NT2/D1 (cell line): ENCODE results near the gene GLIS1.

Source experiments
- SUZ12 ChIP-seq: IDR thresholded peaks from 2 replicates; pipeline ENCODE4 v1.6.1; 2011; ENCODE audit not compliant: insufficient read length, insufficient read depth; ENCODE audit errors: extremely low read depth
- YY1 ChIP-seq: IDR thresholded peaks from 2 replicates; pipeline ENCODE4 v1.6.1; 2011; ENCODE audit not compliant: insufficient read length, insufficient read depth
- ZNF274 ChIP-seq: IDR thresholded peaks from 2 replicates; pipeline ENCODE4 v1.6.1; 2011; ENCODE audit warnings: mild to moderate bottlenecking, low read depth, low read length

DNA sequence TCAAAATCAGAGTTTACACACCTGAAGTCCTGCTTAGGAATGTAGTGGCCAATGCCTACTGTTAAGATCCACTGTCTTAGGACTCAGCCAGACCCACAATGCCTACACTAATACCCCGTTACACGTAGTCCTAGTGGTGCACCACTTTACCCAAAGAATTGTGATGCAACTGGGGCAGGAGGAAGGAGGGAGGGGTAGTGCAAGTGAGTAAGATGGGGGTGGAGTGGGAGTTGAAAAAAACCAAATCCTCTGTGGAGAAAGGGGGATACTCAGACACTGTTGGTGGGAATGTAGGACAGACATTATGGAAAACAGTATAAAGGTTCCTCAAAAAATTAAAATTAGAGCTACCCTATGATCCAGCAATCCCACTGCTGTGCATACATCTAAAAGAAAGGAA lies 19.5 kb downstream of the GLIS1 start:
- no peak for TF ChIP-seq YY1
- TF ChIP-seq ZNF274: no peak
- no peak for TF ChIP-seq SUZ12
